Fibroblast of lung (primary cell): ENCODE results near the gene SFSWAP. TPM values are rescaled to one million over a fixed set of nuclear protein-coding genes. Genes with fewer than 3 reads are reported as not detected.

Experiments used
- DNase-seq, 2 donors: peaks; one replicate each; pipeline versions ENCODE4 v3.0.0 to v3.0.0-alpha.2; 2010; ENCODE audit warnings: low read depth in 2 of 2
- H2AFZ ChIP-seq: 2 replicates; pipeline ENCODE4 v1.5.1; 2012; ENCODE audit warnings: low read length, control low read depth, inconsistent platforms
- H3K27ac ChIP-seq: 2 replicates; pipeline ENCODE4 v1.5.1; 2011; ENCODE audit warnings: low read length, control low read depth; ENCODE audit not compliant: insufficient read depth
- H3K27me3 ChIP-seq: 2 replicates; pipeline ENCODE4 v1.5.1; 2011; ENCODE audit warnings: mild to moderate bottlenecking, low read length; ENCODE audit not compliant: control insufficient read depth, insufficient read depth
- H3K36me3 ChIP-seq: 2 replicates; pipeline ENCODE4 v1.5.1; 2011; ENCODE audit warnings: low read length; ENCODE audit not compliant: control insufficient read depth, insufficient read depth
- H3K4me1 ChIP-seq: 2 replicates; pipeline ENCODE4 v1.5.1; 2011; ENCODE audit warnings: low read length; ENCODE audit not compliant: control insufficient read depth, insufficient read depth; ENCODE audit errors: extremely low read depth
- H3K4me2 ChIP-seq: 2 replicates; pipeline ENCODE4 v1.5.1; 2011; ENCODE audit warnings: low read length, control low read depth; ENCODE audit not compliant: insufficient read depth; ENCODE audit errors: extremely low read depth
- H3K4me3 ChIP-seq, 4 experiments: fragments of 200-600 bp in 1 of 4; sonication (generic) in 1 of 4; replicated peaks in 1 of 4; 2 replicates each; pipeline ENCODE4 v1.5.1; 2011 to 2016; ENCODE audit warnings: low read length in 4 of 4, low read depth in 3 of 4, mild to moderate bottlenecking in 3 of 4, control low read depth in 2 of 4, inconsistent platforms in 1 of 4, mixed read lengths in 1 of 4; ENCODE audit not compliant: insufficient read depth in 1 of 4; ENCODE audit errors: control extremely low read depth in 1 of 4
- H3K79me2 ChIP-seq: 2 replicates; pipeline ENCODE4 v1.5.1; 2012; ENCODE audit warnings: mild to moderate bottlenecking, low read length, inconsistent platforms; ENCODE audit not compliant: control insufficient read depth, insufficient read depth
- H3K9ac ChIP-seq: 2 replicates; pipeline ENCODE4 v1.5.1; 2011; ENCODE audit warnings: mild to moderate bottlenecking, low read length, control low read depth; ENCODE audit not compliant: insufficient read depth
- H3K9me3 ChIP-seq: 2 replicates; pipeline ENCODE4 v1.5.1; 2012; ENCODE audit warnings: low read depth, low read length; ENCODE audit not compliant: control insufficient read depth, insufficient read depth
- H4K20me1 ChIP-seq: 2 replicates; pipeline ENCODE4 v1.5.1; 2011; ENCODE audit warnings: low read length; ENCODE audit not compliant: control insufficient read depth, insufficient read depth; ENCODE audit errors: extremely low read depth
- CTCF ChIP-seq, 2 donors: IDR thresholded peaks in 1 of 2; conservative IDR thresholded peaks in 1 of 2; 1 replicate in 1 of 2; 2 replicates in 1 of 2; pipeline ENCODE4 v1.5.1; 2011 to 2012; ENCODE audit warnings: low read length in 2 of 2, control low read depth in 1 of 2, inconsistent platforms in 1 of 2, low read depth in 1 of 2, mild to moderate bottlenecking in 1 of 2
- EZH2 ChIP-seq: IDR thresholded peaks from 2 replicates; pipeline ENCODE4 v1.5.1; 2012; ENCODE audit warnings: low read length, control low read depth, mild to moderate bottlenecking; ENCODE audit errors: missing control alignments
- polyA plus RNA-seq, 2 donors: library from polyadenylated mRNA; depleted of rRNA in 1 of 2; stranded (reverse) in 1 of 2; unstranded in 1 of 2; fragments of >200 nt; gene quantifications; 2 replicates each; pipeline ENCODE4 v1.2.1, GENCODE V29; 2011 to 2012; ENCODE audit warnings: missing spikeins in 1 of 2
- total RNA-seq: library from RNA; depleted of rRNA; stranded (reverse); fragments of >200 nt; gene quantifications from 2 replicates; pipeline ENCODE4 v1.2.1, GENCODE V29; 2014

The SFSWAP gene
- total and polyA plus RNA-seq, 2 donors (not counting 1 experiment from before 2014, with no cell fraction given), result 9.9 to 23.3 TPM

- Histone ChIP-seq H3K36me3 (no peaks in the 10 kb centered on the region), H4K20me1 (no peaks in the 10 kb centered on the region), H3K4me1 (no peaks in the 10 kb centered on the region), H3K9me3 (no peaks in the 10 kb centered on the region), H3K27me3 (no peaks in the 10 kb centered on the region), H3K9ac (no peak overlapping the region), H3K4me3 (no peak overlapping the region), H3K4me2 (no peak overlapping the region), H3K79me2 (no peaks in the 10 kb centered on the region), H3K27ac (no peak overlapping the region), H2AFZ (no peak overlapping the region)
- no peak for DNase-seq
- TF ChIP-seq EZH2 (no peak), CTCF (conservative IDR thresholded peaks at IDR 0.05 in 1 of 2, IDR thresholded peaks at IDR 0.05 in 1 of 2; ENCODE audit: low read depth in 1 of 2, low read length in 2 of 2) (no peak)
Observed at GRCh38 chr12:131835616-131836171, 124.8 kb downstream of the SFSWAP start.

GRCh38 chr12:131836193-131836592 lies 125.3 kb downstream of the SFSWAP start:
- H3K4me1 ChIP-seq, result no peaks in the 10 kb centered on the region
- no peak overlapping the region for H3K4me3 ChIP-seq
- no peaks in the 10 kb centered on the region for H3K27me3 ChIP-seq
- no peak overlapping the region for H3K27ac ChIP-seq
- H3K9ac ChIP-seq, result no peak overlapping the region
- TF ChIP-seq CTCF (conservative IDR thresholded peaks at IDR 0.05 in 1 of 2, IDR thresholded peaks at IDR 0.05 in 1 of 2; ENCODE audit: low read depth in 1 of 2, low read length in 2 of 2) (peak; percentile 34 to 44), EZH2 (no peak)
- no peaks in the 10 kb centered on the region for H3K79me2 ChIP-seq
- H4K20me1 ChIP-seq, result no peaks in the 10 kb centered on the region
- H3K4me2 ChIP-seq, result no peak overlapping the region
- H3K36me3 ChIP-seq, result no peaks in the 10 kb centered on the region
- H3K9me3 ChIP-seq, result no peaks in the 10 kb centered on the region
- DNase-seq, result peak in 1 of 2 donors; percentile 37
- no peak overlapping the region for H2AFZ ChIP-seq

DNA sequence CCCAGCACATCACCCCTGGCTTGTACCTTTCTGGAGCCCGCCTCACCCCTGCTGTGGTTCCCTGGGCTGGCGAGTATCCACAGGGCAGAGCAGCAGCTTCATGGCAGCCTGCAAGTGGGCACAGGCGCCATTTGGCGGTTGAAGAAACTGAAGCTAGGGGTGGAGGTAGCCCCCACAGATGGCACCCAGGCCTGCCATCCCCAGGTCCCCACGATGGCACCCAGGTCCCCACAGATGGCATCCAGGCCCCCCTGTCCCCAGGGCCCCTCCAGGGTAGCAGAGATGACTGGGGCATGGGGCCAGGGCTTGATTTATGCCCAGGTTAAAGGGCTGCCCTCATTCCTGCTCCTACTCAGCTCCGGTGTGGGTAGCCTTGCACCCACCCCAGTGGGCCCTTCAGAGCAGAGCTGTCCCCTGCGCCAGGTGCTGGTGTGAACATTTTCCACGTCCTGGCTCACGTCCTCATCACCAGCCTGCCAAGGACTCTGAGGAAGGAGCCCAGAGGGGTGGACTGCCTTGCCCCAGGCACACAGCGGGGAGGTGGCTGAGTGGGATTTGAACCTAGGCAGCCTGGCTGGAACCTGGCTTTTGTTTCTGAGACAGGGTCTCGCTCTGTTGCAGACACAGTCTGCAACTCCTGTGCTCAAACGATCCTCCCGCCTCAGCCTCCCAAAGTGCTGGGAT lies 126.0 kb downstream of the SFSWAP start:
- no peak overlapping the region for H3K4me2 ChIP-seq
- no peak overlapping the region for H3K27ac ChIP-seq
- no peak overlapping the region for H3K4me3 ChIP-seq
- no peak overlapping the region for H3K9ac ChIP-seq
- no peak for TF ChIP-seq EZH2
- TF ChIP-seq CTCF (conservative IDR thresholded peaks at IDR 0.05 in 1 of 2, IDR thresholded peaks at IDR 0.05 in 1 of 2; ENCODE audit: low read depth in 1 of 2, low read length in 2 of 2), result no peak
- H2AFZ ChIP-seq, result no peak overlapping the region
- peaks cover 2% of the 10 kb centered on the region for H3K36me3 ChIP-seq
- H3K27me3 ChIP-seq, result no peaks in the 10 kb centered on the region
- H3K4me1 ChIP-seq, result no peaks in the 10 kb centered on the region
- no peaks in the 10 kb centered on the region for H3K9me3 ChIP-seq
- no peak for DNase-seq
- H3K79me2 ChIP-seq, result no peaks in the 10 kb centered on the region
- no peaks in the 10 kb centered on the region for H4K20me1 ChIP-seq
